Ascending aorta (tissue), 2 donors: Measurements from ENCODE around the gene BMP2K. TPM values are rescaled to one million over a fixed set of nuclear protein-coding genes. Genes with fewer than 3 reads are reported as not detected.
A peak's percentile ranks its signal among the peaks of the same experiment; 100 is the strongest.

ENCODE experiments used
- DNase-seq, 2 donors: peaks; one replicate each; pipeline ENCODE4 v3.0.0-alpha.2; 2019; ENCODE audit warnings: low spot score in 2 of 2
- H3K27ac ChIP-seq, 2 donors: fragments of 200-600 bp; sonication (generic); one replicate each; pipeline ENCODE4 v1.5.1; 2016 to 2017; ENCODE audit warnings: mild to moderate bottlenecking in 1 of 2
- H3K27me3 ChIP-seq: fragments of 200-600 bp; sonication (generic); one replicate; pipeline ENCODE4 v1.5.1; 2017
- H3K36me3 ChIP-seq, 2 donors: fragments of 200-600 bp; sonication (generic); one replicate each; pipeline ENCODE4 v1.5.1; 2016
- H3K4me1 ChIP-seq, 2 donors: fragments of 200-600 bp; sonication (generic); one replicate each; pipeline ENCODE4 v1.5.1; 2016 to 2017; ENCODE audit warnings: mild to moderate bottlenecking in 1 of 2
- H3K4me3 ChIP-seq, 2 donors: fragments of 200-600 bp; sonication (generic); one replicate each; pipeline ENCODE4 v1.5.1; 2016 to 2017; ENCODE audit warnings: mild to moderate bottlenecking in 1 of 2
- H3K9me3 ChIP-seq, 2 donors: fragments of 200-600 bp; sonication (generic); one replicate each; pipeline ENCODE4 v1.5.1; 2016
- CTCF ChIP-seq, 3 experiments: fragments of 200-600 bp in 2 of 3; fragments of 450-650 bp in 1 of 3; sonication (generic) in 2 of 3; IDR thresholded peaks; one replicate each; pipeline ENCODE4 v1.5.1; 2016 to 2019; ENCODE audit warnings: antibody characterized with exemption in 3 of 3, mild to moderate bottlenecking in 1 of 3, moderate library complexity in 1 of 3
- intact Hi-C: fragments of 100-400 bp; cut with DNase I; formaldehyde crosslinking; loops from one replicate; pipeline ENCODE4 v1.15.1; 2023
- total RNA-seq: library from RNA; depleted of rRNA; stranded (reverse); fragments of >200 nt; gene quantifications from one replicate; pipeline ENCODE4 v1.1.0, GENCODE V29; 2016

Gene BMP2K
- total RNA-seq, 1 donor from 2014 or later = 16.6 TPM

GRCh38 chr4:78938868-78939666, 162.9 kb downstream of the BMP2K start, which contains the start of gene PAQR3:
PAQR3 (minus strand) TSS chr4:78939438; CDS start chr4:78939224, 214 bp downstream.
- Histone ChIP-seq H3K27ac (peak within 1 kb of the TSS; percentile 47 to 55), H3K36me3 (no peaks in the 10 kb centered on the region), H3K4me3 (peak within 1 kb of the TSS; percentile 82 to 91), H3K9me3 (no peaks in the 10 kb centered on the region), H3K4me1 (peaks cover 0 to 10% of the 10 kb centered on the region in 2 donors), H3K27me3 (no peaks in the 10 kb centered on the region)
- no peak for TF ChIP-seq CTCF (IDR thresholded peaks at IDR 0.05)
- intact Hi-C loops = loop anchor here (5.0 to 10.0 kb wide), 2 partner anchors 294 to 1133 kb away; partner anchors contain the start of gene ANTXR2
- DNase-seq = peak; percentile 18 to 90

- H3K27ac ChIP-seq = no peak overlapping the region
- H3K4me3 ChIP-seq = peak overlapping the region; percentile 82 to 91
- H3K9me3 ChIP-seq = no peaks in the 10 kb centered on the region
- peaks cover 0 to 10% of the 10 kb centered on the region in 2 donors for H3K4me1 ChIP-seq
- intact Hi-C loops = loop anchor here (5.0 to 10.0 kb wide), 2 partner anchors 295 to 1133 kb away; partner anchors contain the start of gene ANTXR2
- H3K36me3 ChIP-seq = no peaks in the 10 kb centered on the region
- TF ChIP-seq CTCF (IDR thresholded peaks at IDR 0.05) = no peak
- no peak for DNase-seq
- no peaks in the 10 kb centered on the region for H3K27me3 ChIP-seq
Observed at GRCh38 chr4:78939667-78940008, 163.5 kb downstream of the BMP2K start.

- intact Hi-C loops = no loop called here
- no peak for DNase-seq
Observed at GRCh38 chr4:78940752-78941151, 164.6 kb downstream of the BMP2K start.

GRCh38 chr4:78944381-78944780, 168.2 kb downstream of the BMP2K start:
- H3K27me3 ChIP-seq = no peaks in the 10 kb centered on the region
- no peak overlapping the region for H3K27ac ChIP-seq
- no peaks in the 10 kb centered on the region for H3K9me3 ChIP-seq
- H3K4me1 ChIP-seq = peaks cover 0 to 5% of the 10 kb centered on the region in 2 donors
- intact Hi-C loops = no loop called here
- DNase-seq = no peak
- H3K36me3 ChIP-seq = no peaks in the 10 kb centered on the region
- H3K4me3 ChIP-seq = no peak overlapping the region
- no peak for TF ChIP-seq CTCF (IDR thresholded peaks at IDR 0.05)

More at GRCh38 chr4:78940752-78941151, 164.6 kb downstream of the BMP2K start:
- H3K4me1 ChIP-seq = peaks cover 0 to 10% of the 10 kb centered on the region in 2 donors
- no peaks in the 10 kb centered on the region for H3K9me3 ChIP-seq
- TF ChIP-seq CTCF (IDR thresholded peaks at IDR 0.05) = no peak
- H3K36me3 ChIP-seq = no peaks in the 10 kb centered on the region
- H3K4me3 ChIP-seq = no peak overlapping the region
- no peaks in the 10 kb centered on the region for H3K27me3 ChIP-seq
- no peak overlapping the region for H3K27ac ChIP-seq

- Histone ChIP-seq H3K9me3 (no peaks in the 10 kb centered on the region), H3K4me3 (no peak overlapping the region), H3K36me3 (no peaks in the 10 kb centered on the region), H3K27ac (no peak overlapping the region), H3K4me1 (no peaks in the 10 kb centered on the region), H3K27me3 (no peaks in the 10 kb centered on the region)
- no peak for DNase-seq
- intact Hi-C loops = no loop called here
- TF ChIP-seq CTCF (IDR thresholded peaks at IDR 0.05) = no peak
Observed at GRCh38 chr4:78945651-78946179, 169.6 kb downstream of the BMP2K start.
